HL-60 (cell line): ENCODE results near the gene ZP1.

ENCODE experiments used
- POLR2AphosphoS5 ChIP-seq: IDR thresholded peaks from 2 replicates; pipeline ENCODE4 v1.6.1; 2012; ENCODE audit warnings: low read depth
- TF ChIP-seq, protein P1 (sequence below): IDR thresholded peaks from one replicate; pipeline ENCODE4 v1.5.1; 2011; ENCODE audit warnings: low read length, control low read depth, inconsistent platforms; ENCODE audit not compliant: insufficient read depth

DNA sequence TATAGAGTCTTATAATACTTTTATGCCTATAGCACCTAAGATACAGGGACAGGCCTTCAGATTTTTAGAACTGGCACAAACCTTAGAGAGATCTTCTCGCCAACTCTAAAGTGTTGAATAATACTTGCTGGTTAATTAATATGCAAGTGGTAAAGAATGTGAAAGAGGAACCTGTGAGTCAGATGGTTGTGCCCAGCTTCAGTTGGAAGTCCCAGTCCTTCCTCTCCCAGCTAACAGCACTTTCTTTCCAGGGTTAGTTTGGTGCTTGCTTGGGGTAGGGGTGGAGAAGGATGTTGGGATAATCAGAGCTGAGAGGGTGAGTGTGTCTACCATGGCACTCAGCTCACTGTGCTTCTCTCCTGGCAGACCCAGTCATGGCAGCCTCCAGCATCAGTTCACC lies 52.0 kb downstream of the ZP1 start:
- TF ChIP-seq POLR2AphosphoS5 = no peak
- TF ChIP-seq, protein P1, sequence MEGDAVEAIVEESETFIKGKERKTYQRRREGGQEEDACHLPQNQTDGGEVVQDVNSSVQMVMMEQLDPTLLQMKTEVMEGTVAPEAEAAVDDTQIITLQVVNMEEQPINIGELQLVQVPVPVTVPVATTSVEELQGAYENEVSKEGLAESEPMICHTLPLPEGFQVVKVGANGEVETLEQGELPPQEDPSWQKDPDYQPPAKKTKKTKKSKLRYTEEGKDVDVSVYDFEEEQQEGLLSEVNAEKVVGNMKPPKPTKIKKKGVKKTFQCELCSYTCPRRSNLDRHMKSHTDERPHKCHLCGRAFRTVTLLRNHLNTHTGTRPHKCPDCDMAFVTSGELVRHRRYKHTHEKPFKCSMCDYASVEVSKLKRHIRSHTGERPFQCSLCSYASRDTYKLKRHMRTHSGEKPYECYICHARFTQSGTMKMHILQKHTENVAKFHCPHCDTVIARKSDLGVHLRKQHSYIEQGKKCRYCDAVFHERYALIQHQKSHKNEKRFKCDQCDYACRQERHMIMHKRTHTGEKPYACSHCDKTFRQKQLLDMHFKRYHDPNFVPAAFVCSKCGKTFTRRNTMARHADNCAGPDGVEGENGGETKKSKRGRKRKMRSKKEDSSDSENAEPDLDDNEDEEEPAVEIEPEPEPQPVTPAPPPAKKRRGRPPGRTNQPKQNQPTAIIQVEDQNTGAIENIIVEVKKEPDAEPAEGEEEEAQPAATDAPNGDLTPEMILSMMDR = no peak
